OCI-LY7 (cell line): ENCODE measurements around the gene POTEJ.
"Not testable (repeated sequence)": the region's sequence is repeated elsewhere in the genome, so short reads cannot be mapped to it uniquely, and the experiment has no call there.

ENCODE experiments used
- CTCF ChIP-seq: fragments of 200-600 bp; sonication (generic); conservative IDR thresholded peaks from 2 replicates; pipeline ENCODE4 v1.5.1; 2014; ENCODE audit warnings: mild to moderate bottlenecking, antibody characterized with exemption, low read length, moderate library complexity, mixed read lengths
- EZH2phosphoT487 ChIP-seq: fragments of 200-600 bp; sonication (generic); IDR thresholded peaks from 2 replicates; pipeline ENCODE4 v1.6.1; 2018; ENCODE audit warnings: low read depth, borderline replicate concordance, mild to moderate bottlenecking, mixed run types, antibody characterized with exemption, low read length, moderate library complexity, mixed read lengths

GRCh38 chr2:130692041-130692770 lies 81.0 kb downstream of the POTEJ start:
- TF ChIP-seq CTCF, EZH2phosphoT487: not testable (repeated sequence)
